Left colon (tissue), 2 donors: Measurements from ENCODE around the gene MS4A3. TPM values are rescaled to one million over a fixed set of nuclear protein-coding genes. Genes with fewer than 3 reads are reported as not detected.
"Not testable (repeated sequence)": the region's sequence is repeated elsewhere in the genome, so short reads cannot be mapped to it uniquely, and the experiment has no call there.

ENCODE experiments used
- ATAC-seq: fragments of 200-7000 bp; cut with Tn5 transposase; one replicate; pipeline ENCODE4 v1.9.1; 2020; ENCODE audit warnings: mild to moderate bottlenecking, moderate library complexity
- DNase-seq, 2 donors: peaks; one replicate each; pipeline ENCODE4 v3.0.0-alpha.2; 2020
- intact Hi-C, 2 donors: fragments of 100-400 bp; cut with DNase I in 1 of 2; cut with micrococcal nuclease in 1 of 2; formaldehyde crosslinking; loops; one replicate each; pipeline versions ENCODE4 v1.11.2 to v1.14.0; 2022; cut with DNase I, micrococcal nuclease
- long read RNA-seq: library from polyadenylated mRNA; unstranded; transcript quantifications from one replicate; pipeline ENCODE4 v2.0.0, GENCODE V29; 2021
- total RNA-seq, 2 donors: library from RNA; stranded (reverse); fragmentation: NEBNext Ultra II Directional; extraction: Animal tissue kit (Norgen Biotek cat#: 25700); gene quantifications; one replicate each; pipeline ENCODE4 v1.2.1, GENCODE V29; 2021
- donor health status: DM: no; HTN: no; CAD: no.
- donor health status: DM: yes; HTN: yes; CAD: no.

Gene MS4A3
- total RNA-seq, result not detected
- long read RNA-seq, result 0 reads

- no peak for DNase-seq
- no peak for ATAC-seq
- intact Hi-C loops, result no loop called here
These were observed at the start of gene MS4A3 for GRCh38 chr11:60056349-60056969. Gene MS4A3 (plus strand): TSS chr11:60056665. CDS start chr11:60061161, 4,496 bp downstream.

GRCh38 chr11:60016881-60017280 is 39.6 kb upstream of the MS4A3 start, which contains the start of gene OOSP4B:
Gene OOSP4B (plus strand): TSS chr11:60017181.
- ATAC-seq, result no peak
- no peak for DNase-seq
- intact Hi-C loops, result no loop called here

DNA sequence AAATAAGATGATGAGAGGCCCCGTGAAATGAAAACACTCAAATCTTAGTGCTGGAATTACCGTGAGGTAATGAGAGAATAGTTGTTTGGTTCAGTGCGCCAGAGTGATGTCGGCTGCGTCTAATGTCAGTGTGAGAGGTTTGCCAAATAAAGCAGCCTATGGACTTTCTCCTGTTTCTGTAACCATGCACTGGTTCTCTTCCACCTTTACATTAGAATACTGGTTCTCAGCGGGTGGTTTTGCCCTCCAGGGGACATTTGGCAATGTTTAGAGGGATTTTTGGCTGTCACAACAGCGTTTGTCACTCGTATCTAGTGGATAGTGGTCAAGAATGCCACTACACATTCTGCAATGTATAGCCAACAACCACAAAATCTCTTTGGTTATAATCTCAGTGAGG is 38.4 kb upstream of the MS4A3 start:
- ATAC-seq, result no peak
- DNase-seq, result no peak
- intact Hi-C loops, result no loop called here

DNA sequence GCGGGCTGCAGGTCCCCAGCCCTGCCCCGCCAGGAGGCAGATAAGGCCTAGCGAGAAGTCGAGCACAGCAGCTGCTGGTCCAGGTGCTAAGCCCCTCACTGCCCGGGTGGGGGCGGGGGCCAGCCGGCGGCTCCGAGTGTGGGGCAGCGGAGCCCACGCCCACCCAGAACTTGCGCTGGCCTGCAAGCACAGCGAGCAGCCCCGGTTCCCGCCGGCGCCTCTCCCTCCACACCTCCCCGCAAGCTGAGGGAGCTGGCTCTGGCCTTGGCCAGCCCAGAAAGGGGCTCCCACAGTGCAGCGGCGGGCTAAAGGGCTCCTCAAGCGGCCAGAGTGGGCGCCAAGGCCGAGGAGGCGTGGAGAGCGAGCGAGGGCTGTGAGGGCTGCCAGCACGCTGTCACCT is 36.1 kb upstream of the MS4A3 start:
- ATAC-seq, intact Hi-C loops, DNase-seq: not testable (repeated sequence)

- no peak for ATAC-seq
- DNase-seq, result no peak
- intact Hi-C loops, result no loop called here
These were observed 27.3 kb upstream of the MS4A3 start for GRCh38 chr11:60029015-60029632.

- intact Hi-C loops, result no loop called here
- ATAC-seq (no peak), DNase-seq (no peak)
These were observed 16.4 kb upstream of the MS4A3 start, which contains the start of gene OOSP2 for GRCh38 chr11:60040109-60040508. Gene OOSP2 (plus strand): TSS chr11:60040409. CDS start chr11:60040460, 51 bp downstream.

GRCh38 chr11:60050422-60050821 is 6.0 kb upstream of the MS4A3 start:
- ATAC-seq, intact Hi-C loops, DNase-seq: not testable (repeated sequence)

DNA sequence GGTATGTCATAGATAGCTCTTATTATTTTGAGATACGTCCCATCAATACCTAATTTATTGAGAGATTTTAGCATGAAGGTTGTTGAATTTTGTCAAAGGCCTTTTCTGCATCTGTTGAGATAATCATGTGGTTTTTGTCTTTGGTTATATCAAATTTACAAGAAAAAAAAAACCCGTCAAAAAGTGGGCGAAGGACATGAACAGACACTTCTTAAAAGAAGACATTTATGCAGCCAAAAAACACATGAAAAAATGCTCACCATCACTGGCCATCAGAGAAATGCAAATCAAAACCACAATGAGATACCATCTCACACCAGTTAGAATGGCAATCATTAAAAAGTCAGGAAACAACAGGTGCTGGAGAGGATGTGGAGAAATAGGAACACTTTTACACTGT is 5.6 kb upstream of the MS4A3 start:
- intact Hi-C loops, DNase-seq, ATAC-seq: not testable (repeated sequence)

DNA sequence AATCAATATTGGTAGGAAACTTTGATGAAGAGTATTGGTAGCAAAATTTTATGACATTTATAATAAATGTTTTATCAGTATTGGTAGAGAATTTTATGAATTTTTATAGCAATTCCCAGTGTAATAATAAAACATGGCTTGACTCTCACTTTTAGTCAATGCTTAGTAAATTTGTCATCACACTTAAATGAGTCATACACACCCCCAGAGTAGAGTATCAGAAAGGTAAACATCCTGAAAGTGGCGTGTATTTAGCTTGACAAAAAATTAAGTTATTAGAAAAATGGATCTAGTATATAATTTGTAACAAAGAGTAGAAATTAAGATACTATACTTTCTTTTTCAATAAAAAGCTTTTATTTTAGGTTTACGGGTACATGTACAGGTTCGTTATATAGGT is 2.6 kb downstream of the MS4A3 start:
- intact Hi-C loops, result no loop called here
- ATAC-seq (no peak), DNase-seq (no peak)

- ATAC-seq (no peak), DNase-seq (no peak)
- intact Hi-C loops, result no loop called here
These were observed 3.2 kb downstream of the MS4A3 start for GRCh38 chr11:60059521-60060240.

DNA sequence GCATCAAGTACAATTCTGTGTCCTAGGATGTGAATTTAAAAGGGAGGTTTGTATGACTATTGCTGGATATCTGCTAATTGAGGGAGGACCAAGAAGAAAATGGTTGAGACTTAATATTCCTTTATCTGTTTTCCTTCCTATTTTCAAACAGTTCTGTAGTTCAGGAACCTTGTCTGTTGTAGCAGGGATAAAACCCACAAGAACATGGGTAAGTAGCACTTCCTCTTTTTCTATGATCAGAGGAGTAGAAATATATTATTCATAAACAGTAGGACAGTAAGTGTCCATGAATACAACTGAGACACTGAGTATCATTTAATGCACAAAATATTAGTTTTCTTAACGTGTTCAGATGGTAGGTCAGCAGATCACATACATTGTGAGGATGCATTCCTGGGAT is 7.6 kb downstream of the MS4A3 start:
- ATAC-seq (no peak), DNase-seq (no peak)
- intact Hi-C loops, result no loop called here

DNA sequence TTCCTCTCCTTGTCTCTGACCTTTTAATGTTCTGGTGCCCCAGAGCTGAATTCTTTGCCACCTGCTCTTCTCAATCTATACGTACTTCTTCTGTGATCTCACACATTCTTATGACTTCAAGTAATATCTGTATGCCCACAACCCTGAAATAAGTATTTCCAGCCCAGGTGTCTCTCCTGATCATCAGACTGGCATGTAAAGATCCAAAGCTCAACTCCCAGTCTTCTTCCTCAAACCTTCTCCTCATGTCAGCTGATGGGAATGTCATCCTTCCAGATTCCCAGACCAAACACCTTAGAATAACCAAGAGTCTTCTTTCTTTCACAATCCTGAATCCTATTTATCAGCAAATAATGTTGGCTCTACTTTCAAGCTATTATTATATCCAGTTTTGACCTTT is 9.3 kb downstream of the MS4A3 start:
- DNase-seq (no peak), ATAC-seq (no peak)
- intact Hi-C loops, result no loop called here

GRCh38 chr11:60069450-60069849 is 13.0 kb downstream of the MS4A3 start:
- no peak for ATAC-seq
- intact Hi-C loops, result no loop called here
- DNase-seq, result no peak

GRCh38 chr11:60071644-60072043 is 15.2 kb downstream of the MS4A3 start:
- DNase-seq, intact Hi-C loops, ATAC-seq: not testable (repeated sequence)

DNA sequence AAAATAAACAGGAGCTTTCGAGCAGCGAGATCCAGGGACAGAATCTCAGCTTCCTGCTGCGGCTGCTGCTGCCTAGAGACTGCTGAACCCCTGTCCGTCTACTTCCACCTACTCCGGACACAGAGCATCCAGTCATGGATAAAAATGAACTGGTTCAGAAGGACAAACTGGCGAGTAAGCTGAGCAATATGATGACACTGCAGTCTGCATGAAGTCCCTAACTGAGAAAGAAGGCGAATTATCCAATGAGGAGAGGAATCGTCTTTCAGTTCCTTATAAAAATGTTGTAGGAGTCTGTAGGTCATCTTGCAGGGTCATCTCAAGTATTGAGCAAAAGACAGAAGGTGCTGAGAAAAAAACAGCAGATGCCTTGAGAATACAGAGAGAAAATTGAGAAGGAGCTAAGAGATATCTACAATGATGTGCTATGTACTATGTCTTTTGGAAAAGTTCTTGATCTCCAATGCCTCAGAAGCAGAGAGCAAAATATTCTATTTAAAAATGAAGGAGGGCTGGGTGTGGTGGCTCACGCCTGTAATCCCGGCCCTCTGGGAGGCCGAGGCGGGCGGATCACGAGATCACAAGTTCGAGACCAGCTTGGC is 20.9 kb downstream of the MS4A3 start:
- DNase-seq, result no peak
- intact Hi-C loops, result no loop called here
- ATAC-seq, result no peak

- ATAC-seq (no peak), DNase-seq (no peak)
- intact Hi-C loops, result no loop called here
These were observed 21.5 kb downstream of the MS4A3 start for GRCh38 chr11:60077981-60078380.

DNA sequence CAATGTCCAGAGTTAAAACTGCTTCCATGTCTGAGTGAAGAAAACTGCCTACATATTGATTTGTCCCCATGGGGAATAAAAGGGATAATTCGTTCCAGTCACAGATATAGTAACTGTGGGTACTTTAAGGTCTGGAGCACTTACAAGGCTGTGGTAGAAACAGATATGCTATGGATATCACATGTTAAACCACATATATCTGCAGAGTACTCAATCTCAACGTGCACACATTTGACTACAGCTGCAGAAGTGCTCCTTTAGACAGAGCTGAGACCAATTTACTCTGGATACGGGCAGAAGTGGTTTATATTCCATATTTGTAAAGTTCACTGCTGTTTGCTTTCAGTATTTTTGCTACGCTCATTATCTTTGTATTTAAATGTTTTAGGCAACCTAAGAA is 22.3 kb downstream of the MS4A3 start:
- intact Hi-C loops, result no loop called here
- DNase-seq (no peak), ATAC-seq (no peak)

DNA sequence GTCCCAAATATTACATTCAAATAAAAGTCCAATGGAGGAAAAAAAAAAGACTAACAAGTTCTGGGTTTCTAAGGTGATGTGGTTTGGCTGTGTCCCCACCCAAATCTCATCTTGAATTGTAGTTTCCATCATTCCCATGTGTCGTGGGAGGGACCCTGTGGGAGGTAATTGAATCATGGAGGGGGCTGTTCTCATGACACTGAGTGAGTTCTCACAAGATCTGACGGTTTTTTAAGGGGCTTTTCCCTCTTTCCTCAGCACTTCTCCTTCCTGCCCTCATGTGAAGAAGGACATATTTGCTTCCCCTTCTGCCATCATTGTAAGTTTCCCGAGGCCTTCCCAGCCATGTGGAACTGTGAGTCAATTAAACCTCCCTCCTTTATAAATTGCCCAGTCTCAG is 24.1 kb downstream of the MS4A3 start:
- no peak for ATAC-seq
- intact Hi-C loops, result no loop called here
- DNase-seq, result no peak

GRCh38 chr11:60084631-60085273 is 28.3 kb downstream of the MS4A3 start:
- no peak for DNase-seq
- intact Hi-C loops, result no loop called here

More at GRCh38 chr11:60084631-60085273, 28.3 kb downstream of the MS4A3 start:
- ATAC-seq, result no peak
